UCSD-AML1 (cell line): ENCODE measurements around the gene LEF1.
"Not testable (repeated sequence)": the region's sequence is repeated elsewhere in the genome, so short reads cannot be mapped to it uniquely, and the experiment has no call there.

Experiments
- DNase-seq: peaks from one replicate; lab custom pipeline; 2025; ENCODE audit not compliant: unreplicated experiment; lab: John Stamatoyannopoulos, UW

LEF1 gene

GRCh38 chr4:108042927-108043326 lies 125.8 kb downstream of the LEF1 start:
- DNase-seq, result no peak

GRCh38 chr4:108037884-108038283 lies 130.8 kb downstream of the LEF1 start:
- no peak for DNase-seq

GRCh38 chr4:108036213-108036612 lies 132.5 kb downstream of the LEF1 start:
- DNase-seq, result no peak

- no peak for DNase-seq
These were observed 133.0 kb downstream of the LEF1 start for GRCh38 chr4:108035691-108036090.

GRCh38 chr4:108034565-108034964 lies 134.2 kb downstream of the LEF1 start:
- DNase-seq, result no peak

GRCh38 chr4:108033348-108033747 lies 135.4 kb downstream of the LEF1 start:
- no peak for DNase-seq

- DNase-seq, result no peak
These were observed 137.2 kb downstream of the LEF1 start for GRCh38 chr4:108031427-108032083.

- DNase-seq, result peak; percentile 40
These were observed 138.4 kb downstream of the LEF1 start for GRCh38 chr4:108030332-108030731.

- DNase-seq, result no peak
These were observed 139.0 kb downstream of the LEF1 start for GRCh38 chr4:108029731-108030130.

- DNase-seq, result no peak
These were observed 139.6 kb downstream of the LEF1 start for GRCh38 chr4:108029016-108029720.

GRCh38 chr4:108024878-108025165 lies 143.9 kb downstream of the LEF1 start:
- no peak for DNase-seq

GRCh38 chr4:108024085-108024877 lies 144.5 kb downstream of the LEF1 start:
- DNase-seq, result no peak

GRCh38 chr4:108018884-108019187 lies 149.9 kb downstream of the LEF1 start:
- no peak for DNase-seq

GRCh38 chr4:108018040-108018883 lies 150.5 kb downstream of the LEF1 start:
- DNase-seq, result peak; percentile 67

- DNase-seq, result no peak
These were observed 154.8 kb downstream of the LEF1 start for GRCh38 chr4:108013955-108014354.

- DNase-seq, result no peak
These were observed 155.4 kb downstream of the LEF1 start for GRCh38 chr4:108013327-108013726.

- DNase-seq, result not testable (repeated sequence)
These were observed 156.3 kb downstream of the LEF1 start for GRCh38 chr4:108012382-108012781.

- DNase-seq, result no peak
These were observed 158.6 kb downstream of the LEF1 start for GRCh38 chr4:108010167-108010566.

- no peak for DNase-seq
These were observed 160.0 kb downstream of the LEF1 start for GRCh38 chr4:108008721-108009120.

GRCh38 chr4:108007984-108008383 lies 160.7 kb downstream of the LEF1 start:
- no peak for DNase-seq

- no peak for DNase-seq
These were observed 162.4 kb downstream of the LEF1 start for GRCh38 chr4:108006361-108006760.
